Hematopoietic multipotent progenitor cell treated with erythropoietin and hydrocortisone succinate and interleukin-3 and kit ligand, for 8 days (in vitro differentiated cells): Measurements from ENCODE around the gene PLA2R1.

Source experiments
- DNase-seq: peaks from one replicate; pipeline ENCODE4 v3.0.0-alpha.2; 2015

The PLA2R1 gene

GRCh38 chr2:160028431-160029269 is 33.8 kb downstream of the PLA2R1 start:
- DNase-seq: no peak

- DNase-seq: peak; percentile 35
Observed at GRCh38 chr2:160022162-160022561, 40.3 kb downstream of the PLA2R1 start.

- no peak for DNase-seq
Observed at GRCh38 chr2:160019374-160020090, 42.9 kb downstream of the PLA2R1 start.

- DNase-seq: no peak
Observed at GRCh38 chr2:160015746-160016145, 46.7 kb downstream of the PLA2R1 start.

- no peak for DNase-seq
Observed at GRCh38 chr2:160014227-160014626, 48.2 kb downstream of the PLA2R1 start.

GRCh38 chr2:160010361-160011145 is 51.9 kb downstream of the PLA2R1 start:
- DNase-seq: no peak

GRCh38 chr2:160007111-160007510 is 55.3 kb downstream of the PLA2R1 start:
- DNase-seq: no peak

- DNase-seq: no peak
Observed at GRCh38 chr2:160006475-160006874, 55.9 kb downstream of the PLA2R1 start.

GRCh38 chr2:160005908-160006307 is 56.5 kb downstream of the PLA2R1 start:
- DNase-seq: no peak

GRCh38 chr2:160005476-160005875 is 56.9 kb downstream of the PLA2R1 start:
- no peak for DNase-seq

- peak; percentile 7 for DNase-seq
Observed at GRCh38 chr2:159998961-159999360, 63.5 kb downstream of the PLA2R1 start.

- DNase-seq: no peak
Observed at GRCh38 chr2:159998243-159998642, 64.2 kb downstream of the PLA2R1 start.

GRCh38 chr2:159996792-159997546 is 65.4 kb downstream of the PLA2R1 start:
- no peak for DNase-seq

GRCh38 chr2:159995038-159995437 is 67.4 kb downstream of the PLA2R1 start:
- no peak for DNase-seq

GRCh38 chr2:159989249-159989648 is 73.2 kb downstream of the PLA2R1 start:
- DNase-seq: no peak

- no peak for DNase-seq
Observed at GRCh38 chr2:159988412-159988970, 73.9 kb downstream of the PLA2R1 start.

- no peak for DNase-seq
Observed at GRCh38 chr2:159987181-159987580, 75.2 kb downstream of the PLA2R1 start.

GRCh38 chr2:159985656-159986055 is 76.8 kb downstream of the PLA2R1 start:
- DNase-seq: no peak

- no peak for DNase-seq
Observed at GRCh38 chr2:159984034-159984433, 78.4 kb downstream of the PLA2R1 start.

- DNase-seq: no peak
Observed at GRCh38 chr2:159982842-159983785, 79.3 kb downstream of the PLA2R1 start.

GRCh38 chr2:159982270-159982669 is 80.1 kb downstream of the PLA2R1 start:
- DNase-seq: no peak
